G401 (cell line): Measurements from ENCODE around the gene SART3. TPM values are rescaled to one million over a fixed set of nuclear protein-coding genes. Genes with fewer than 3 reads are reported as not detected.

Experiments
- DNase-seq: peaks from one replicate; pipeline ENCODE4 v3.0.0-alpha.2; 2015; ENCODE audit warnings: low spot score
- in situ Hi-C: cut with HindIII; loops from 2 replicates; pipeline ENCODE4 v1.10.0; 2016; ENCODE audit warnings: low sequenced_read_pairs, mixed read lengths
- total RNA-seq: library from RNA; depleted of rRNA; stranded (reverse); fragments of >200 nt; shearing (Covaris generic); gene quantifications from 2 replicates; pipeline ENCODE4 v1.2.3, GENCODE V29; 2014; rRNA removed

The SART3 gene
- 61.3 and 72.8 TPM in 2 replicates for total RNA-seq

- peak; percentile 95 for DNase-seq
- in situ Hi-C loops = no loop called here
These were observed at the start of gene SART3 for GRCh38 chr12:108560752-108561719. SART3 (minus strand) TSS chr12:108561173; CDS start chr12:108561154, 19 bp downstream.

GRCh38 chr12:108610336-108610815, 49.4 kb upstream of the SART3 start:
- DNase-seq = no peak
- in situ Hi-C loops = no loop called here

- DNase-seq = no peak
These were observed 48.8 kb upstream of the SART3 start for GRCh38 chr12:108609537-108610335.

GRCh38 chr12:108608616-108609015, 47.6 kb upstream of the SART3 start:
- no peak for DNase-seq
- in situ Hi-C loops = no loop called here

More at GRCh38 chr12:108609537-108610335, 48.8 kb upstream of the SART3 start:
- in situ Hi-C loops = no loop called here

GRCh38 chr12:108607981-108608600, 47.1 kb upstream of the SART3 start:
- in situ Hi-C loops = no loop called here
- no peak for DNase-seq

- DNase-seq = no peak
- in situ Hi-C loops = no loop called here
These were observed 45.5 kb upstream of the SART3 start for GRCh38 chr12:108606492-108606891.

- no peak for DNase-seq
- in situ Hi-C loops = no loop called here
These were observed 44.9 kb upstream of the SART3 start for GRCh38 chr12:108605690-108606406.

GRCh38 chr12:108605000-108605689, 44.2 kb upstream of the SART3 start:
- in situ Hi-C loops = no loop called here
- DNase-seq = no peak

- DNase-seq = no peak
- in situ Hi-C loops = no loop called here
These were observed 43.4 kb upstream of the SART3 start for GRCh38 chr12:108604208-108604941.

- DNase-seq = no peak
- in situ Hi-C loops = no loop called here
These were observed 42.8 kb upstream of the SART3 start for GRCh38 chr12:108603743-108604142.

GRCh38 chr12:108602976-108603704, 42.2 kb upstream of the SART3 start:
- DNase-seq = no peak
- in situ Hi-C loops = no loop called here

GRCh38 chr12:108602209-108602705, 41.3 kb upstream of the SART3 start:
- in situ Hi-C loops = no loop called here
- DNase-seq = no peak

GRCh38 chr12:108600702-108601007, 39.7 kb upstream of the SART3 start:
- in situ Hi-C loops = no loop called here
- no peak for DNase-seq

- in situ Hi-C loops = no loop called here
- DNase-seq = no peak
These were observed 39.2 kb upstream of the SART3 start for GRCh38 chr12:108599948-108600701.

- DNase-seq = no peak
- in situ Hi-C loops = no loop called here
These were observed 38.6 kb upstream of the SART3 start for GRCh38 chr12:108599541-108599940.

GRCh38 chr12:108598553-108599250, 37.7 kb upstream of the SART3 start:
- in situ Hi-C loops = no loop called here

More at GRCh38 chr12:108598553-108599250, 37.7 kb upstream of the SART3 start:
- no peak for DNase-seq
